ENCODE results near the gene NT5DC2.

NT5DC2 gene

DNA sequence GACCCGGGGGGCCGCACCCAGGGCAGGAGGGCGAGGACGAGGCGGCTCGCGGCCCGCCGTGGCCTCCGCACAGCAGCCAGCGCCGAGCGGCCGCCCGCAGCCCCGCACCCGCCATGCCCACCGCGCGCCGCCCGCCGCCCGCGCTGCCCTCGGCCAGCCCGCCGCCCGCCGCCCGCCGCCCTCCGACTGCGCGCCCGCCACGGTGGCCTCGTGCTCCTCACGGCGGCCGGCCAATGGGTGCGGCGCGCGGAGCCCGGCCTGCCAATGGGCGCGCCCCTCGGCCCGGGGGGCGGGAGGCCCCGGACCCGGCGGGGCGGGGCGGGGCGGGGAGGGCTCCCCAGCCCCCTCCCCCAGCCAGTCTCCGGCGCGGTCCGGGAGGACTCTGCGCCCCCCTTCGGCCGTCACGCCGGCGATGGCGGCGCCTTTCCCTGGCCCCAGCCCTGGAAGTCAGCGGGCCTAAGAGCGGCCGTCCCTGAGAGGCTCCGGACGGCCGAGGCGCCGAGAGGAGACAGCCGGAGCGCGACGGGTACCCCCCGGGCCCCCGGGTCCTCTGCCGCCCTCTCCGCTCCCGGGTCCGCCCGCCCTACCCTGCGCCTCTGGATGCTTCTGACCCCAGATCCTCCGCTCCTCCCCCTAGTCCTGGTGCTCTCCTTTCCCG, at the start of gene NT5DC2:
Gene NT5DC2 (minus strand): TSS at position 235 of the 658 bp plus-strand sequence. CDS start 120 bp downstream, at position 115.
- DNase-seq: peak; percentile 47 to 65

- no peak for DNase-seq
Observed at GRCh38 chr3:52574056-52574965, 40.7 kb upstream of the NT5DC2 start.

- no peak for DNase-seq
Observed at GRCh38 chr3:52572221-52572620, 38.6 kb upstream of the NT5DC2 start.

DNA sequence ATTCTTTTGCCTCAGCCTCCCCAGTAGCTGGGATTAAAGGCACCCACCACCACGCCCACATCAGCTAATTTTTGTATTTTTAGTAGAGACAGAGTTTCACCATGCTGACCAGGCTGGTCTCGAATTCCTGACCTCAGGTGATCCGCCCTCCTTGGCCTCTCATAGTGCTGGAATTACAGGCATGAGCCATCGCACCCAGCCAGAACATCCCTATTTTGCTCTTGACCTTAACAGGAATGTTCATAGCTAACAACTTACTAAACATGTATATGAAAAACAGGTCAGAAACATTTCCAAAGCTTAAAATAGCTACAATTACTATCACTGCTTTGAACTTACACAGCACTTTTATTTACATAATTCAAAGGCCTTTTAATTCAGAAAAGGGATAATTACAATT, 36.4 kb upstream of the NT5DC2 start:
- no peak for DNase-seq

GRCh38 chr3:52568069-52568468, 34.4 kb upstream of the NT5DC2 start:
- no peak for DNase-seq

DNA sequence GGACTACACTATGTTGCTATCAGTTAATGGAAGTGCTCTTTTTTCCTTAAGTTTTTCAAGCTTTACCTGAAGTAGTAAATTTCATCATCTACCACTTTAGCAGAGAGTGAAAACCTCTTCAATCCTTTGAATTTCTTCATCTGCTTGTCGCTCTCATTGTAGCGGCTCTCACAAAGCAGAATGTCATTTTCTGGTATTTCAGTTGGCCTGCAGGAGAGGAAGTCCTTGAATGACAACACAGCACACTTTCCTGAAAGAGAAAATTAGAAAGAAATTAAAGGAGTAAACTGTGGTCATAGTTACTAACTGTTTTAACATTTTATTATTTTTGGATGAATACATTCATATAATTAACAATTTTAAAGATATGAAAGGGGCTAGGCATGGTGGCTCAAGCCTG, 30.3 kb upstream of the NT5DC2 start:
- no peak for DNase-seq

DNA sequence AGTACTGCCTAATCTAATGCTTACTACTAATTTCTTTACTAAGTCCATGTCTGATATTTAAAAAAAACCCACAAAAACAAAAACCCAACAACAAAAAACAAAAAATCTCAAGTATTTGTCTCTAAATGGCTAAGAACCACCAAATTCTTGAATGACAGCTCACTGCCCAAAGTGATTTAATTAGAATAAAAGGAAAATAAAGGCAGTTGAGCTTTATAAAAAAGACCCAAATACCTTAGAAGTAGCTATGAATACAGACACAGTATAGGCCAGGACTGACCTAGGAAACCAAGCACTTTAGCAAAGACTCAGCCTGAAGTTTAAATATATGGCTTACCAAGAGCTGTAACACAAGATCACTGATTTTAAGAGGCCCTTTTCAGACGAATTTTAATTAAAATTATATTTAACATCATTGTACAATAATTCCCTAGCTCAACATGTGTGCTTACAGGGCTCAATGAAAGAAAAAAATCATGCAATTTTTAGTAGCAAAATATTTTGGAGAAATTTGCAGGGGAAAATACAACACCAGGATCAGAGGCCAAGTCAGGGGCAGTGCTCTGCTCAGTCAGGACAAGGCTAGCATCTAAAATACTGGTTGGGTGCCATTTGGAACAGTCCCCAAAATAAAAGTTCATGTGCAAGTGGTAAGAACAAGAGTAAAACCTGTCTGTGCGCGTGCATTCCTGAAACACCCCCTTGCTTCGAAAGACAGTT, 27.5 kb upstream of the NT5DC2 start:
- DNase-seq: no peak

- DNase-seq: no peak
Observed at GRCh38 chr3:52558436-52558835, 24.8 kb upstream of the NT5DC2 start.

DNA sequence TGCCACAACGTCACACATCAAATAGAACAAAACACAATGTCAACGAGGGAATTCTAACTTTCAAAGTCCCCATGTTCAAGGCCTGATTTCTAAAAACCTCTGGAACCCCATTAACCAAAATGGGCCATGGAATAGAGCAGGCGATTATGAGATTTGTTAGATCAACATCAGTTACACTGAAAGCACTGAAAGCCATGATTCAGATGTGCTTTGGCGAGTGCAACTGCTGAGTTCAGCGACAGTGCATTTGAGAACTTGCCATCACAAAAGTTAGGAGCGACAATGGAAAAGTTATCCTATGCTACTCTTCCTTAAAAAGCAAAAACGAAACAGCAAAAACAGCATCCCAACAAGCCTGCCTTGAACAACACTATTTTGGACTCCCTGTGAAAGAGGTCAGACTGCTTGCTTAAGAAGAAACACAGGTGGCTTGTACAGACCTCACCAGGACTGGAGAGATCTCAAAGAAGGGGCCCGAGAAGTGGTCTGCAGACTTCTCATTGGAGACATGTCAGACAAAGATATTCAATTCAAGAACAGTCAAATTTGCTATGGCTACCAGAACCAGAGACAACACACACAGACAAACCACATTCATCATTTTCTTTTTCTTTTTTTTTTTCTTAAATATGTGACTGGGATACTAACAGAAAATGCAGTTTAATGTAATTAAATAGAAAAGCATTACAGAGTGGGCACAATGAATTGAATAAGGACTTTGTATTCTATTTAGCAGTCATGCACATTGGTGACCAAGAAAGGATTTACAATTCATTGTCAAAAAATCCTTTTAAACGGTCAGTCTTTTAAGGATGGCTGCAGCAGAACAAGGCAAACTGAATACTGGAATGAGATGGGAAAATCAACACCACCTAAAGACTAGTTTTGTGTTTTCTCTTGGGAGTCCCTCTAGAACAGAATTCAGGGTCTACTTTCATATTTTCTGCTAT, 23.6 kb upstream of the NT5DC2 start:
- DNase-seq: no peak

DNA sequence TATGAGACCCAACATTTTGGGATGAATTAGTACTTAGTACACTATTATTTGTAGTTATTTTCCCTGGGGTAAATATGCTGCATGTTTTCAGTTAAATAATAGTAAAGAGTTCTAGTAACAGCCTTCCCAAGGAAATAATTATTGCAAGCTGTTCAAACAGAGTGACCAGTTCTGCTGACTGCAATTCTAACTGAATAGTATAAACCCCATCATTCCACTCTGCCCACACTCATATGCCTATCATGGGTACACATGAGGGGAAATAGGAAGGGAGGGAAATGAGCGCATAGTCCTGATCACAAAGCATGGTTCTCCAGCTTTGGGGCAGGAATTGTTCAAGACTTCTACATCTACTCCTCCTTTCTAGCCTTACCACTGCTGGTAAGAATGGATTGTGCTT, 21.4 kb upstream of the NT5DC2 start:
- DNase-seq: no peak

GRCh38 chr3:52554026-52554755, 20.5 kb upstream of the NT5DC2 start:
- no peak for DNase-seq

DNA sequence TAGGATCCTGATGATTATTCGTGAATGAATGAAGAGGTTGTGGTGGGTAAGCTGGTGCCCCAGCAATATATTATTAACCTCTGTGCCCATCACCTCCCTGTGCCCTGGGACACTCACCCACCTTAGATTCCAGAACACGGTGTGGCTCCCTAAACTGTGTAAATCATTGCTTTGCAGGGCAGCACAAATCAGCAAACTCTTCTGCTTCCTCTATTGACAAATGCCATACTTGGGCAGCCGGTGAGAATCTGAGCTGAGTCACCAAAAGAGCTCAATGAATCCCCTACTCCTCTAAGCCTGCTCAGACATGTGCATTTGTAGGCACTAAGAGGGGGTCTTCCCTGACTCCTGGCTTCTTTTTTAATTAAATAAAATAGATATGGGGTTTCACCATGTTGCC, 18.4 kb upstream of the NT5DC2 start:
- DNase-seq: no peak

DNA sequence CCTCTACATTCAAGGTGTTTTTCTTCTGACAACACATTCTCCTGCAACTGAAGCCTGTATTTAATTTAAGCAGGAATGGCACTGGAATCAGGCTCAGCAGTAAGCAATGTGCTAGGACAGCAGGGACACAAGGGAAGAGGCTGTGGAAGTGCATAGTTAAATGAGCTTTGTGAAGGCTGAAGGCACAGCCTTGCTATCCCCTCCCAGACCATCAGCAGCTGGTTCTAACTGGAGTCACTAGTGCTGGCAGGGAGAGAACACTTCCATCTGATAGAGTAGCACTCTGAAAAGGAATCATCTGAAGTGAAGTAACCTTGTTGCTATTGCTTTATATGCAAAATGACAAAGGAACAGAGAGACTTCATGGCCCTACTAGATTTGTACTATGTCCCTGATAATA, 17.5 kb upstream of the NT5DC2 start:
- no peak for DNase-seq

DNA sequence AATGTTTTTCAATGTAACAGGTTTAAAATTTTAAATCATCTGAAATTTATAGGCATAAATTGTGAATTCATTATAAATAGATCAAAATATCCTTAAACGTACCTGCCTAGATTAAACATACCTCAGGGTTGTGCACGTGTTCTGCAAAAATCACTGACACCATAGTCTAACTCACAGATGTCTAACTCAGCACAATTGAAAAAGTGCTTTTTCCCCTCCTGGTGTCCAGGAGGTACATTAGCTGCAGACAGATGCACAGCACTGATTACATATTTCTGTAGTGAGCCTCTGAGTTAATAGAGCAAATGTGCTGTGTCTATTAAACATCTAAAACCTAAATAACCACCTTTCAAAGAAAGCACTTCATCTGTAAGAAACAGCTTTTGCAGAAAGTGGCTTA, 13.5 kb upstream of the NT5DC2 start:
- DNase-seq: no peak

DNA sequence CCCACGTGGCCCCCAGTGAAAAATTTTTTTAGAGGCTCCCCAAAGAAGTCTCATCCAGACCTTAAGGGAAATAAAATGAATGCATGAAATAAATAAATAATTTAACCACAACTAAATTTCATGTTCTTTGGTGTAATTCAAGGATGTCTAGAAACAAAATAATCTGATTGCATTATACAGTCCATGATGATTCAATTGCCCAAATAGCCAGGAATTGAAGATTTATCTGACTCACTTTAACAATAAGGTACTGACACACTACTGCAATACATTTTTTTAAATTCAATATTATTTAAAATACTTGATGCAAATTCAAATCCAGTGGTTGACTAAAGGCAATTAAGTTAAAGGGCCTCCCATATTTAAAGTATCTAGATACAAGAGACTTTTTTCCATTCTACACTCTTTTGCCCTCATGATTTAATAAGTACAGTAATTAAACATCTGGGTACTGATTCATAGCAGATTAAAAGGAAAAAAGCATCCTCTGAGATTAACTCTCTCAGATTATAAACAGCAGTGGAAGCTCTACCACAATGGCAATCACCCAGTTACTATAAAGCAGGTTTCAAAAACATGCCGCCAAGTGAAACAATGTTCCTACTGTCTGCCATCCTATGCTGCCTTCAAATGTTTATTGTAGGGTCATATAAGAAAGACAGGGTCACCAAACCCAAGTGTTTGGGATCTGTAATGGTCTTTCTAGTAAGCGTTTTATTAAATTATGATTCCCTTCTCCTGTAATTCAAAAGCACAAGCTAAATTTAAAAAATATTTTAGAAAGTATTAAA, 12.6 kb upstream of the NT5DC2 start:
- no peak for DNase-seq

DNA sequence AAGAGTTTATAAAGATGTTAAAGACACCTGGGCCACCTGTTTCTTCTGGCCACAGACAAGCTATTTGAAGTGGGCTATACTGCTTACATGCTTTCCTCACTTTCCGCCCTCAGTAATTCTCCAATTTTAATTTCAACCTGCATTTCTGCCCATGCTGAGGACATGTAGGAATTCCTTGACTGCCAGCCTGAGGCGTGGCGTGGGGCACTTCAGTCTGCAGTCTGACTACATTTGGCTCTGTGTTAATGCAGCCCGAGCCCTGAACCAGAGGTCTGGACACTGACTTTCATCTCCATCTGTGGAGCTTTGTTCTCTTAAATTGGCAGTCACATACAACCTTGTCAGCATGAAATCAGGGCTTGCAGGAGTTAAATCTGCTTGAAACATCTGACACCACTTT, 11.3 kb upstream of the NT5DC2 start:
- no peak for DNase-seq

GRCh38 chr3:52541050-52541449, 7.4 kb upstream of the NT5DC2 start:
- DNase-seq: no peak

DNA sequence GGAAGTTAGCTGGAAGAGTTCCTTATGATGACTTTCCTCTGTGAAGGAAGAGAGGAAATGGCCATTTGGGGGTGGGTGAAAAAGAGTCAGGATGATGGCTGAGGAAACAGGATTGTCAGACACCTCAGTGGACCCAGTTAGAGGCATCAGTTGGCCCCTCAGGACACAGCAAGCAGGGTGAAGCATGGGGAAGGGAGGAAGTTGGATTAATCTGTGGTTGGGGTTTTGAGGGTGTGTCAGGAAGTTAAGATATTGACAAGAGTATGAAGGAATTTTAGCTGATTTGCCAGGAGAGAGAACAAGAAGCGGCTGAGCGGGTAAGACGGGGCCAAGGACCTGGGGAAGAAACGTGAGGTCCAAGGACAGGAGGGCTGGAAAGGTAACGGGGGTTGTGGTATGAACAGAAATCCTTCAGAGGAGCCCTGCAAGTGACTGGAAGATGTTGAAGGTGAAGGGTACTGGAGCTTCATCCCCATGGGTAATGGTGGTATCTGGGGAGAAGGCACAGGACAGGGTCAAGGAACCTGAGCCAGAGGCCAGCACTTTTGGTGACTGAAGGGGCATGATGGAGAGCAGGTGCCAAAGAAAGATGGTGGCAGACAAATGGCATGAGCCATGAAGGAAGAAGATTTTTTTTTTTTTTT, 5.5 kb upstream of the NT5DC2 start:
- no peak for DNase-seq

- no peak for DNase-seq
Observed at GRCh38 chr3:52537726-52538421, 4.2 kb upstream of the NT5DC2 start.

- no peak for DNase-seq
Observed at GRCh38 chr3:52537165-52537620, 3.5 kb upstream of the NT5DC2 start.

Measured in stimulated activated CD4-positive, alpha-beta T cell treated with anti-CD3 and anti-CD28 coated beads, Interleukin-2, amount 100 ng/mL, for 48 hours (primary cell).